Endothelial cell (in vitro differentiated cells): Measurements from ENCODE around the gene MPI. TPM values are rescaled to one million over a fixed set of nuclear protein-coding genes. Genes with fewer than 3 reads are reported as not detected.
A peak's percentile ranks its signal among the peaks of the same experiment; 100 is the strongest.

Experiments
- DNase-seq: peaks from one replicate; pipeline ENCODE4 v3.0.0; 2021; ENCODE audit warnings: low spot score
- H3K27ac Mint-ChIP-seq: one replicate; pipeline ENCODE4 v1.8.0; 2021; ENCODE audit warnings: mixed read lengths, inconsistent platforms; ENCODE audit not compliant: unreplicated experiment
- H3K27me3 Mint-ChIP-seq: one replicate; pipeline ENCODE4 v1.8.0; 2021; ENCODE audit warnings: mild to moderate bottlenecking, moderate library complexity, mixed read lengths, inconsistent platforms; ENCODE audit not compliant: unreplicated experiment
- H3K36me3 Mint-ChIP-seq: one replicate; pipeline ENCODE4 v1.8.0; 2021; ENCODE audit warnings: mild to moderate bottlenecking, low read depth, mixed read lengths, inconsistent platforms; ENCODE audit not compliant: unreplicated experiment
- H3K4me1 Mint-ChIP-seq: one replicate; pipeline ENCODE4 v1.8.0; 2021; ENCODE audit warnings: mild to moderate bottlenecking, mixed read lengths, inconsistent platforms; ENCODE audit not compliant: unreplicated experiment
- H3K4me3 Mint-ChIP-seq: one replicate; pipeline ENCODE4 v1.8.0; 2021; ENCODE audit warnings: mild to moderate bottlenecking, mixed read lengths, inconsistent platforms; ENCODE audit not compliant: unreplicated experiment
- H3K9me3 Mint-ChIP-seq: one replicate; pipeline ENCODE4 v1.8.0; 2021; ENCODE audit warnings: mixed read lengths, inconsistent platforms; ENCODE audit not compliant: unreplicated experiment
- microRNA-seq: library from miRNA; unstranded; fragments of <30 nt; microRNA quantifications from one replicate; pipeline ENCODE4, GENCODE V29; 2020; ENCODE audit not compliant: unreplicated experiment
- total RNA-seq: library from RNA; stranded (reverse); fragmentation: NEBNext Ultra II Directional; extraction: Animal tissue kit (Norgen Biotek cat#: 25700); gene quantifications from one replicate; pipeline ENCODE4 v1.2.1, GENCODE V29; 2021; ENCODE audit not compliant: unreplicated experiment
- TF ChIP-seq, protein P1 (sequence below): fragments of 200-600 bp; sonication (generic); IDR thresholded peaks from one replicate; pipeline ENCODE4 v1.5.0; 2021; ENCODE audit warnings: antibody characterized with exemption; ENCODE audit not compliant: unreplicated experiment

Gene MPI
- total RNA-seq, 1 donor from 2014 or later = 22.2 TPM

DNA sequence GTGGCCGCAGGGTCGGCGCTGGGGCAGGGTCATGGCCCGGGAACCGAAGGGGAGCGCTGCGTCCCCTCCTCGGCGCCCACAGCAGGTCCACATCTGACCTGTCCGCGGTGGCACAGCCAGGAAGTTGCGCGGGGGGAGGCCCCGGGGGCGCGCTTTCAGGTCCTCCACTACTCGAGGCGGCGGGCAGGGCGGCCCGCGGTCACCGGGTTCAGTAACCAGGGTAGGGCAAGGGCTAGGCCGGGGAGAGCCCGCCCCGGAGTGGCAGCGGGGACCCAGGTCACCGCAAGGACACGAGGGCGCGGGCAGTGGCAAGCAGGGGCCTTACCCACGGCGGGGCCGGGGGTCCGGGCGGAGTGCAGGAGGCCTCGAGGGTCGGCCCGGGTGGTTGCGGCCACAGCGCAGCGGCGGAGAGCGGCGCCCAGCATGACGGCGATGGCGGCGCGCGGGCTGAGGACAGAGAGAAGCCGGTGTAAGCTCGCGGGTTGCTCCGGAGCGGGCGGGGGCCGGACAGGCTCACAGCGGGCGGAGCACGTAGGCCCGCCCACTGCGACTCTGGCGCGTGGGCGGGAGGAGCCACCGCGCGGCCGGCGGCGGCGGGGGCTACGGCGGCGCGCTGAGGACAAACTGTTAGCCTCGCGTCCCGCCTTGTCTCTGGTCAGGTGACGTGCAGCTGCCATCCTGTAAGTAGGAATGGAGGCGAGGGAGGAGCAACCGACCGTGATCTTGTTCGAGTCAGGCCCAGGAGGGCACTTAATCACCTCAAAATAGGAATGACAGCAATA lies 47.9 kb downstream of the MPI start, which contains the start of gene COX5A:
Gene COX5A, minus strand, starts transcription at position 484 of the 782 bp plus-strand sequence. Its CDS starts 59 bp downstream, at position 425.
- Mint-ChIP-seq H3K36me3 (no peaks in the 10 kb centered on the region), H3K9me3 (no peaks in the 10 kb centered on the region), H3K4me1 (peaks cover 6% of the 10 kb centered on the region), H3K27me3 (no peaks in the 10 kb centered on the region), H3K4me3 (peak within 1 kb of the TSS; percentile 93), H3K27ac (peak within 1 kb of the TSS; percentile 86)
- peak; percentile 90 for DNase-seq
- TF ChIP-seq, protein P1, sequence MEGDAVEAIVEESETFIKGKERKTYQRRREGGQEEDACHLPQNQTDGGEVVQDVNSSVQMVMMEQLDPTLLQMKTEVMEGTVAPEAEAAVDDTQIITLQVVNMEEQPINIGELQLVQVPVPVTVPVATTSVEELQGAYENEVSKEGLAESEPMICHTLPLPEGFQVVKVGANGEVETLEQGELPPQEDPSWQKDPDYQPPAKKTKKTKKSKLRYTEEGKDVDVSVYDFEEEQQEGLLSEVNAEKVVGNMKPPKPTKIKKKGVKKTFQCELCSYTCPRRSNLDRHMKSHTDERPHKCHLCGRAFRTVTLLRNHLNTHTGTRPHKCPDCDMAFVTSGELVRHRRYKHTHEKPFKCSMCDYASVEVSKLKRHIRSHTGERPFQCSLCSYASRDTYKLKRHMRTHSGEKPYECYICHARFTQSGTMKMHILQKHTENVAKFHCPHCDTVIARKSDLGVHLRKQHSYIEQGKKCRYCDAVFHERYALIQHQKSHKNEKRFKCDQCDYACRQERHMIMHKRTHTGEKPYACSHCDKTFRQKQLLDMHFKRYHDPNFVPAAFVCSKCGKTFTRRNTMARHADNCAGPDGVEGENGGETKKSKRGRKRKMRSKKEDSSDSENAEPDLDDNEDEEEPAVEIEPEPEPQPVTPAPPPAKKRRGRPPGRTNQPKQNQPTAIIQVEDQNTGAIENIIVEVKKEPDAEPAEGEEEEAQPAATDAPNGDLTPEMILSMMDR = no peak

- Mint-ChIP-seq H3K4me1 (peaks cover 20% of the 10 kb centered on the region), H3K27ac (no peak overlapping the region), H3K36me3 (no peaks in the 10 kb centered on the region), H3K27me3 (peaks cover 2% of the 10 kb centered on the region), H3K9me3 (no peaks in the 10 kb centered on the region), H3K4me3 (no peak overlapping the region)
- TF ChIP-seq, protein P1 = peak; percentile 95
- DNase-seq = peak; percentile 85
These were observed 60.5 kb downstream of the MPI start for GRCh38 chr15:74950078-74950908.

DNA sequence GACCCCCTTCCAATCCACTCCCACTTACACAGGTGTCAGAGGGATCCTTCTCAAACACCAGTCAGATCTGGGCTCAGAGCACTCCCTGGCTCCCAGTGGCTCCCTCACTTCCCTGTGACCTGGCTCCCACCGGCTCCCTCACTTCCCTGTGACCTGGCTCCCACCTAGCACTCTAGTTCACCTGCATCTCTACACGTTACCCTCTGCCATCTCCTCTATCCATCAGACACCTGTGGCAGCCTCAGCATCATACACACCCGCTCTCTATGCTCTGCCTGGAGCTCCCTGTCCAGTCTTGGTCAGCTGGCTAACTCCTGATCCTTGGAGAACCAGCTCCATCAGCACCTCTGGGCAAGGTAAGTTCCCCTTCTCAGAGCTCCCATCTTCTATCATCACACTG lies 61.2 kb downstream of the MPI start:
- no peak for DNase-seq
- no peaks in the 10 kb centered on the region for H3K36me3 Mint-ChIP-seq
- H3K4me3 Mint-ChIP-seq = no peak overlapping the region
- no peak overlapping the region for H3K27ac Mint-ChIP-seq
- peaks cover 23% of the 10 kb centered on the region for H3K4me1 Mint-ChIP-seq
- peaks cover 2% of the 10 kb centered on the region for H3K27me3 Mint-ChIP-seq
- no peaks in the 10 kb centered on the region for H3K9me3 Mint-ChIP-seq
- TF ChIP-seq, protein P1 = no peak

Small RNA genes lying within 50 kb of the gene (microRNA-seq; reads per million reads assigned to microRNA genes)
- 1.4 reads per million, percentile 21 among the genes with 10 or more reads in this experiment for gene MIR6882

Other genes with a start within 250 kb of the MPI start
- 71.0 TPM for gene EDC3, start 194.0 kb upstream of the MPI start, total RNA-seq
- gene CYP1A1, start 164.5 kb upstream of the MPI start, total RNA-seq = 7.0 TPM
- gene CYP1A2, start 141.2 kb upstream of the MPI start, total RNA-seq = not detected
- 100 TPM for gene CSK, start 108.0 kb upstream of the MPI start, total RNA-seq
- gene LMAN1L, start 77.2 kb upstream of the MPI start, total RNA-seq = not detected
- gene CPLX3, start 63.4 kb upstream of the MPI start, total RNA-seq = not detected
- gene ULK3, start 46.9 kb upstream of the MPI start, total RNA-seq = 25.6 TPM
- gene SCAMP2, start 16.7 kb upstream of the MPI start, total RNA-seq = 56.1 TPM
- gene FAM219B, start 16.8 kb downstream of the MPI start, total RNA-seq = 70.0 TPM
- gene COX5A, start 48.0 kb downstream of the MPI start, total RNA-seq = 182 TPM
- 24.0 TPM for gene RPP25, start 66.7 kb downstream of the MPI start, total RNA-seq
- 132 TPM for gene SCAMP5, start 105.5 kb downstream of the MPI start, total RNA-seq
- gene PPCDC, start 133.5 kb downstream of the MPI start, total RNA-seq = 25.0 TPM